Measurements from ENCODE around the gene ASH1L.
A peak's percentile ranks its signal among the peaks of the same experiment; 100 is the strongest.
"Not testable (repeated sequence)": the region's sequence is repeated elsewhere in the genome, so short reads cannot be mapped to it uniquely, and the experiment has no call there.

The ASH1L gene

GRCh38 chr1:155296661-155297060, 265.9 kb downstream of the ASH1L start:
- no peak for DNase-seq (ENCODE audit: low read depth)
- H3K4me3 ChIP-seq (ENCODE audit: low read length): no peak overlapping the region
- TF ChIP-seq, protein P1, sequence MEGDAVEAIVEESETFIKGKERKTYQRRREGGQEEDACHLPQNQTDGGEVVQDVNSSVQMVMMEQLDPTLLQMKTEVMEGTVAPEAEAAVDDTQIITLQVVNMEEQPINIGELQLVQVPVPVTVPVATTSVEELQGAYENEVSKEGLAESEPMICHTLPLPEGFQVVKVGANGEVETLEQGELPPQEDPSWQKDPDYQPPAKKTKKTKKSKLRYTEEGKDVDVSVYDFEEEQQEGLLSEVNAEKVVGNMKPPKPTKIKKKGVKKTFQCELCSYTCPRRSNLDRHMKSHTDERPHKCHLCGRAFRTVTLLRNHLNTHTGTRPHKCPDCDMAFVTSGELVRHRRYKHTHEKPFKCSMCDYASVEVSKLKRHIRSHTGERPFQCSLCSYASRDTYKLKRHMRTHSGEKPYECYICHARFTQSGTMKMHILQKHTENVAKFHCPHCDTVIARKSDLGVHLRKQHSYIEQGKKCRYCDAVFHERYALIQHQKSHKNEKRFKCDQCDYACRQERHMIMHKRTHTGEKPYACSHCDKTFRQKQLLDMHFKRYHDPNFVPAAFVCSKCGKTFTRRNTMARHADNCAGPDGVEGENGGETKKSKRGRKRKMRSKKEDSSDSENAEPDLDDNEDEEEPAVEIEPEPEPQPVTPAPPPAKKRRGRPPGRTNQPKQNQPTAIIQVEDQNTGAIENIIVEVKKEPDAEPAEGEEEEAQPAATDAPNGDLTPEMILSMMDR (conservative IDR thresholded peaks at IDR 0.05; ENCODE audit: low read depth, low read length): no peak

GRCh38 chr1:155295942-155296267, 266.7 kb downstream of the ASH1L start:
- H3K4me3 ChIP-seq (ENCODE audit: low read length): no peak overlapping the region
- TF ChIP-seq, protein P1 (conservative IDR thresholded peaks at IDR 0.05; ENCODE audit: low read depth, low read length): no peak
- DNase-seq (ENCODE audit: low read depth): no peak

DNA sequence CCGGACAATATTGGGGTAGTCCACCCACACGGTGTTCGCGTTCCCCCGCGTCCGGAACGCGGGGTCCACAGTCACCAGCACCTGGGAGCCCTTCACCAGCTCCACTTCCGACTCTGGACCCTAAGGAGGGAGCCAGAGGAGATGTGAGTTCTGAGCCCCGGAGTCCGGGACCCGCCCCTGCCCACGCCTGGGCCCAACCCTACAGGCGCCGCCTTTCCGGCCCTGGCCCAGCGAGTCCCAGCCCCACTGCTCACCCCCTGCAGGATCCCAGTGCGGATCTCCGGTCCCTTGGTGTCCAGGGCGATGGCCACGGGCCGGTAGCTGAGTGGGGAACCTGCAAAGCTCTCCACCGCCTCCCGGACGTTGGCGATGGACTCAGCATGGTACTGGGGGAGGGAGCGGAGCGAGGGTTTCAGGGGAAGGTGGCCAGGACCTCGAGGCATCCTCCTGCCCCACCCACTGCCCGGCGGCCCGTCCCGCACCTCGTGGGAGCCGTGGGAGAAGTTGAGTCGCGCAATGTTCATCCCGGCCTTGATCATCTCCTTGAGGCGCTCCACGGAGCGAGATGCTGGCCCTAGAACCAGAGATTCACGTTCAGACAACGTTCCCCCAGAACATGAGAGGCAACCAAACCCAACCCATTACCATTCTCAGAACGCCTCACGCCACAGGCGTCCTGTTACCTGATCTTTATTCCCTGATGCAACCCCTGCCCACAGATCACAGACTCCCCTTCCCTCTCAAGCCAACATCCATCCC, 267.2 kb downstream of the ASH1L start:
- peak overlapping the region; percentile 14 for H3K4me3 ChIP-seq (ENCODE audit: low read length)
- TF ChIP-seq, protein P1 (conservative IDR thresholded peaks at IDR 0.05; ENCODE audit: low read depth, low read length): no peak
- DNase-seq (ENCODE audit: low read depth): no peak

GRCh38 chr1:155294520-155295182, 268.0 kb downstream of the ASH1L start:
- TF ChIP-seq, protein P1 (conservative IDR thresholded peaks at IDR 0.05; ENCODE audit: low read depth, low read length): no peak
- H3K4me3 ChIP-seq (ENCODE audit: low read length): no peak overlapping the region
- DNase-seq (ENCODE audit: low read depth): no peak

GRCh38 chr1:155293086-155293749, 269.4 kb downstream of the ASH1L start:
- no peak overlapping the region for H3K4me3 ChIP-seq (ENCODE audit: low read length)
- DNase-seq (ENCODE audit: low read depth): no peak
- TF ChIP-seq, protein P1 (conservative IDR thresholded peaks at IDR 0.05; ENCODE audit: low read depth, low read length): no peak

DNA sequence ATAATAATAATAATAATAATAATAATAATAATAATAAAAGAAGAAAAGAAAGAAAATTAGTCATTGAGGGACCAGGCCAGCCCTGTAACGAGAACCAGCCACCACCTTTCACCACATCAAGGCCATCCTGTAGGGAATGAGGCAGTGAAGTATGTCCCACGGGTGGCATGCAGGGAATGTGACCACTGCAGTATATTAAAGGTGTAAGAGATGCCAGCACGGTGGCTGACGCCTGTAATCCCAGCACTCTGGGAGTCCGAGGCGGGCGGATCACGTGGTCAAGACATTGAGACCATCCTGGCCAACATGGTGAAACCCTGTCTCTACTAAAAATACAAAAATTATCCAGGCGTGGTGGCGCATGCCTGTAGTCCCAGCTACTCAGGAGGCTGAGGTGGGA, 271.6 kb downstream of the ASH1L start:
- DNase-seq (ENCODE audit: low read depth): not testable (repeated sequence)

GRCh38 chr1:155287987-155288543, 274.5 kb downstream of the ASH1L start:
- DNase-seq (ENCODE audit: low read depth): no peak
- no peak overlapping the region for H3K4me3 ChIP-seq (ENCODE audit: low read length)
- TF ChIP-seq, protein P1 (conservative IDR thresholded peaks at IDR 0.05; ENCODE audit: low read depth, low read length): no peak

More for the DNA sequence above, 271.6 kb downstream of the ASH1L start:
- H3K4me3 ChIP-seq (ENCODE audit: low read length): not testable (repeated sequence)
